ENCODE results near the gene ARHGAP42. TPM values are rescaled to one million over a fixed set of nuclear protein-coding genes. Genes with fewer than 3 reads are reported as not detected.
A peak's percentile ranks its signal among the peaks of the same experiment; 100 is the strongest.

The ARHGAP42 gene
- total RNA-seq, 2 experiments from 2014 or later = not detected

GRCh38 chr11:100687630-100688395, 725 bp downstream of the ARHGAP42 start:
- Mint-ChIP-seq H3K36me3 (no peaks in the 10 kb centered on the region), H3K27me3 (peaks cover 36% of the 10 kb centered on the region), H3K9me3 (no peaks in the 10 kb centered on the region), H3K27ac (no peak overlapping the region), H3K4me1 (peaks cover 8% of the 10 kb centered on the region), H3K4me3 (peak overlapping the region; percentile 86)
- DNase-seq (peak; percentile 44), ATAC-seq (ENCODE audit: low read depth) (peak; percentile 64)
- POLR2A ChIA-PET = no interaction called here

GRCh38 chr11:100689141-100689540, 2.1 kb downstream of the ARHGAP42 start:
- DNase-seq = no peak
- no peak overlapping the region for H3K4me3 Mint-ChIP-seq
- no peaks in the 10 kb centered on the region for H3K36me3 Mint-ChIP-seq
- no peaks in the 10 kb centered on the region for H3K9me3 Mint-ChIP-seq
- ATAC-seq (ENCODE audit: low read depth) = no peak
- H3K27me3 Mint-ChIP-seq = peaks cover 36% of the 10 kb centered on the region
- POLR2A ChIA-PET = no interaction called here
- no peak overlapping the region for H3K27ac Mint-ChIP-seq
- peaks cover 8% of the 10 kb centered on the region for H3K4me1 Mint-ChIP-seq

- H3K27me3 Mint-ChIP-seq = peaks cover 15% of the 10 kb centered on the region
- no peaks in the 10 kb centered on the region for H3K9me3 Mint-ChIP-seq
- no peak overlapping the region for H3K27ac Mint-ChIP-seq
- ATAC-seq (ENCODE audit: low read depth) (no peak), DNase-seq (no peak)
- H3K36me3 Mint-ChIP-seq = no peaks in the 10 kb centered on the region
- POLR2A ChIA-PET = no interaction called here
- no peak overlapping the region for H3K4me3 Mint-ChIP-seq
- H3K4me1 Mint-ChIP-seq = peaks cover 4% of the 10 kb centered on the region
Observed at GRCh38 chr11:100691896-100692653, 5.0 kb downstream of the ARHGAP42 start.

GRCh38 chr11:100695911-100696310, 8.8 kb downstream of the ARHGAP42 start:
- H3K27ac Mint-ChIP-seq = no peak overlapping the region
- H3K27me3 Mint-ChIP-seq = no peaks in the 10 kb centered on the region
- no peaks in the 10 kb centered on the region for H3K4me1 Mint-ChIP-seq
- POLR2A ChIA-PET = no interaction called here
- DNase-seq (no peak), ATAC-seq (ENCODE audit: low read depth) (no peak)
- no peaks in the 10 kb centered on the region for H3K36me3 Mint-ChIP-seq
- H3K9me3 Mint-ChIP-seq = peaks cover 3% of the 10 kb centered on the region
- no peak overlapping the region for H3K4me3 Mint-ChIP-seq

GRCh38 chr11:100703139-100703538, 16.1 kb downstream of the ARHGAP42 start:
- ATAC-seq (ENCODE audit: low read depth) = no peak
- peaks cover 3% of the 10 kb centered on the region for H3K9me3 Mint-ChIP-seq
- H3K27me3 Mint-ChIP-seq = no peaks in the 10 kb centered on the region
- no peaks in the 10 kb centered on the region for H3K36me3 Mint-ChIP-seq
- no peak overlapping the region for H3K4me3 Mint-ChIP-seq
- POLR2A ChIA-PET = no interaction called here
- H3K4me1 Mint-ChIP-seq = no peaks in the 10 kb centered on the region
- no peak overlapping the region for H3K27ac Mint-ChIP-seq
- DNase-seq = no peak

- no peak for DNase-seq
Observed at GRCh38 chr11:100703801-100704575, 16.9 kb downstream of the ARHGAP42 start.

GRCh38 chr11:100705447-100705846, 18.4 kb downstream of the ARHGAP42 start:
- no peaks in the 10 kb centered on the region for H3K9me3 Mint-ChIP-seq
- no peaks in the 10 kb centered on the region for H3K4me1 Mint-ChIP-seq
- ATAC-seq (ENCODE audit: low read depth) (no peak), DNase-seq (no peak)
- no peaks in the 10 kb centered on the region for H3K36me3 Mint-ChIP-seq
- H3K27ac Mint-ChIP-seq = no peak overlapping the region
- no peak overlapping the region for H3K4me3 Mint-ChIP-seq
- no peaks in the 10 kb centered on the region for H3K27me3 Mint-ChIP-seq
- POLR2A ChIA-PET = no interaction called here

More at GRCh38 chr11:100703801-100704575, 16.9 kb downstream of the ARHGAP42 start:
- Mint-ChIP-seq H3K36me3 (no peaks in the 10 kb centered on the region), H3K27ac (no peak overlapping the region), H3K27me3 (no peaks in the 10 kb centered on the region), H3K4me1 (no peaks in the 10 kb centered on the region), H3K9me3 (peaks cover 2% of the 10 kb centered on the region), H3K4me3 (no peak overlapping the region)
- ATAC-seq (ENCODE audit: low read depth) = no peak
- POLR2A ChIA-PET = no interaction called here

GRCh38 chr11:100706179-100706578, 19.1 kb downstream of the ARHGAP42 start:
- POLR2A ChIA-PET = no interaction called here
- DNase-seq (no peak), ATAC-seq (ENCODE audit: low read depth) (no peak)
- Mint-ChIP-seq H3K4me3 (no peak overlapping the region), H3K9me3 (no peaks in the 10 kb centered on the region), H3K27ac (no peak overlapping the region), H3K4me1 (no peaks in the 10 kb centered on the region), H3K27me3 (no peaks in the 10 kb centered on the region), H3K36me3 (no peaks in the 10 kb centered on the region)

GRCh38 chr11:100709233-100709957, 22.3 kb downstream of the ARHGAP42 start:
- DNase-seq = no peak
- Mint-ChIP-seq H3K4me1 (no peaks in the 10 kb centered on the region), H3K4me3 (no peak overlapping the region), H3K36me3 (no peaks in the 10 kb centered on the region), H3K27me3 (no peaks in the 10 kb centered on the region), H3K27ac (no peak overlapping the region), H3K9me3 (no peaks in the 10 kb centered on the region)
- no peak for ATAC-seq (ENCODE audit: low read depth)
- POLR2A ChIA-PET = no interaction called here

GRCh38 chr11:100711984-100712383, 24.9 kb downstream of the ARHGAP42 start:
- POLR2A ChIA-PET = no interaction called here
- Mint-ChIP-seq H3K4me1 (no peaks in the 10 kb centered on the region), H3K27ac (no peak overlapping the region), H3K4me3 (no peak overlapping the region), H3K27me3 (no peaks in the 10 kb centered on the region), H3K36me3 (no peaks in the 10 kb centered on the region), H3K9me3 (no peaks in the 10 kb centered on the region)
- DNase-seq (no peak), ATAC-seq (ENCODE audit: low read depth) (no peak)

GRCh38 chr11:100712583-100712982, 25.5 kb downstream of the ARHGAP42 start:
- H3K9me3 Mint-ChIP-seq = no peaks in the 10 kb centered on the region
- POLR2A ChIA-PET = no interaction called here
- H3K4me3 Mint-ChIP-seq = no peak overlapping the region
- ATAC-seq (ENCODE audit: low read depth) (no peak), DNase-seq (no peak)
- H3K27ac Mint-ChIP-seq = no peak overlapping the region
- H3K4me1 Mint-ChIP-seq = no peaks in the 10 kb centered on the region
- H3K36me3 Mint-ChIP-seq = no peaks in the 10 kb centered on the region
- H3K27me3 Mint-ChIP-seq = no peaks in the 10 kb centered on the region

GRCh38 chr11:100715165-100715761, 28.2 kb downstream of the ARHGAP42 start:
- DNase-seq = no peak

GRCh38 chr11:100716838-100717237, 29.8 kb downstream of the ARHGAP42 start:
- H3K9me3 Mint-ChIP-seq = no peaks in the 10 kb centered on the region
- H3K4me1 Mint-ChIP-seq = no peaks in the 10 kb centered on the region
- no peak overlapping the region for H3K27ac Mint-ChIP-seq
- H3K4me3 Mint-ChIP-seq = no peak overlapping the region
- POLR2A ChIA-PET = no interaction called here
- no peaks in the 10 kb centered on the region for H3K36me3 Mint-ChIP-seq
- no peak for DNase-seq
- ATAC-seq (ENCODE audit: low read depth) = no peak
- H3K27me3 Mint-ChIP-seq = no peaks in the 10 kb centered on the region

More at GRCh38 chr11:100715165-100715761, 28.2 kb downstream of the ARHGAP42 start:
- no peak for ATAC-seq (ENCODE audit: low read depth)
- Mint-ChIP-seq H3K27ac (no peak overlapping the region), H3K27me3 (no peaks in the 10 kb centered on the region), H3K4me3 (no peak overlapping the region), H3K36me3 (no peaks in the 10 kb centered on the region), H3K4me1 (no peaks in the 10 kb centered on the region), H3K9me3 (no peaks in the 10 kb centered on the region)
- POLR2A ChIA-PET = no interaction called here
